ENCODE measurements around the gene FSTL5.

The FSTL5 gene

DNA sequence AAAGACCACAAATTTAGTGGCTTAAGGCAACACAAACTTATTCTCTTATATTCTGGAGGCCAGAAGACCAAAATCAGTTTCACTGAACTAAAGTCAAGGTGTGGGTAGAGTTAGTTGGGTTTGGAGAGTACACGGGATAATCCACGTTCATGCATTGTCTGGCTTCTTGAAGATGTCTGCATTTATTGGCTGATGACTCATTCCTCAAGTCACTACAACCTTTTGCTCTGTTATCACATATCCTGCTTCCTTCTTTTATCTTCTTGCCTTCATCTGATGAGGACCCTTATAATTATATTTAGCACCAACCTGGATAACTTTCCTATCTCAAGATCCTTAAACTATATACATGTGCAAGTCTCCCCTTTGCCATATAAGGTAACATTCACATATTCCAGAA is 590.0 kb downstream of the FSTL5 start:
- DNase-seq = no peak

DNA sequence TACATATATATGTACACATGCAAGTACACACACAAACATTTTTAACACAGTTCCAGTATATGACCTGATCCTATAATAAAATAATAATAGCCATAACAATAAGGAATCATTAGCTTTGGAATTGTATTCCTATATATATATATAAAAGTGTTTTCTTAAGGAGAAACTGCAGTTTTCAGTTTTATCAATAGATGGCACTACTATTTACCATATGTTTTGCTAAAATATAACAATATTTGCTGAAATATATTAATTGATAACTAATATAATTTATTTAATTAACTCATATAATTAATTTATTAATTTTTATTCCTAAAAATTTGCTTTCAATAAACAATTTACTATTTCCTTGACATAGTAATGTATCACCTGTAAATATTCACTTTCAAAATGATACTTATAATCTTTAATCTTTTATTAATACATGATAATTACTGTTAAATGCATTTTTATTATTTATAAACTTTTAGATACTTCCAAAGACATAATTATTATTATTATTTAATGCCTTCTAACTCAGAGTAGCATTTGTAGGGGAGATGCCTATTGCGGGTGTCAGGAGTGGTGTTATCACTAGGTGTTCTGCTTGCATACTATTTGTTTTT is 599.5 kb downstream of the FSTL5 start:
- no peak for DNase-seq

DNA sequence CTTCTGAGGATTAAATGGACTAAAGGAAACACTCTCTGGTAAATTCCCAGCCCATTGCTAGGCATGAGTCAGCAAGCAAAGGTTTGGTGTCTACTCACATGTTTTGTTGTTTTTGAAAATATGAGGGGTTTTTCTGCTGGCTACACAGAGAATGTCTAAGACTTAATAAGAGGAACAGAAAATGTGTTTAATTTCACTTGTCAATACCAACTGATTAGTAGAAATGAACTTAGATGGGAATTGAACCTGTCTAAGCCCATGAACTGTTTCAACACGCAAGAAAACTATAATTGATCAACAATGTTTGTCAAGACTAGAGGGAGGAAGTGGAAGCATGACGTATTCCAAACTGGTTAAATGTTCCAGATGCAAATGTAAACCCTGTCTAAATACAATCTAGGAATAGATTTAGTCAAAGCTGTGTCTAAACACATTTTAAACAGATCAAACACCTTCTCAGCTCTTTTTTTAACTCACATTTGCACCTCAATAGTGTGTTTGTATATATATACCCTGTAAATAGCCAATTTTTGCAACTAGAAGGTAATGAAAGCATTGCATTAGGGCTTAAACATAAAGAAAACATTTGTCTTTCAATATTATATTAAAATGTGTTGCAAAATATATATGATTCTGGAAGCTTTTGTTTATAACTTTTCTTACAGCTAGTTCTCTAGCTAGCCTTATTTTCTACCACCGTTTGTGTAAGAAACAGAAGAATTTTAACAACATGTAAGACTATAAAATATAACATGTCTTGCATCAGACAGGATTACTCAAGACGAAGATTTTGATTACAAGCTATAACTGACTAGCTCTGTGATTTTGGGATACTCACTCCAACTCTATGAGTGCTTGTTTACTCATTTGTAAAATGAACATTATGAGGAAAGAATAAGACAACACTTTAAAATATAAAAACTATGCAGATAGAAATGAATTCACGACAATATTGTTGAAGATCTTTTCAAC is 607.8 kb downstream of the FSTL5 start:
- DNase-seq = no peak

DNA sequence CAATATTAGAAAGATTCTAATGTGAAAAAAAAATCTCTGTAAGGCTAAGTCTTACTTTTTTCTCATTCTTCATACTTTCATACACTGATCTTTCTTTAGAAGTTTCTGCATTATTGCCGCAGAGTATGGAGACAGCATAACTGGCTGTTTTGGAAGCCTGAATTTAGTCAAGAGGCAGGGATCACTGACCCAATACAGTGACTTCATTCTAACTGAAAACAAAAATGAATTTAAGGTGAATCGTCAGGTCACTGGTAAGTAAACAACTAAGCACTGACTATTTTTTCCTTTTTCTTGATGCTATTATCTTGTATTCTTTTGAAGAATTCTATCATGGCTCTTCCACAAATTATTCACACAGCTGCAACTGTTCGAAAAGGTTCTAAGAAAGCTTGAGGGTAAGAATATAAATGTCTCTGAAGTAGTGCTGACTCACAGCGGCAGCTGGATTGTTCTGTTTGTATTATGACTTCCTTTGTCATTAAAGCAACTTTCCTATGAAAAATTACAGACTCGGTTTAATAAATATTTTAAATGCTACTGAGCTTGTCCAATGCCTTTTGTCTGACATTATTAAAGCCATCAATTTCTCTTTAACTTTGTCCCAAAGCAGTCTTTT is 609.3 kb downstream of the FSTL5 start:
- DNase-seq = no peak

DNA sequence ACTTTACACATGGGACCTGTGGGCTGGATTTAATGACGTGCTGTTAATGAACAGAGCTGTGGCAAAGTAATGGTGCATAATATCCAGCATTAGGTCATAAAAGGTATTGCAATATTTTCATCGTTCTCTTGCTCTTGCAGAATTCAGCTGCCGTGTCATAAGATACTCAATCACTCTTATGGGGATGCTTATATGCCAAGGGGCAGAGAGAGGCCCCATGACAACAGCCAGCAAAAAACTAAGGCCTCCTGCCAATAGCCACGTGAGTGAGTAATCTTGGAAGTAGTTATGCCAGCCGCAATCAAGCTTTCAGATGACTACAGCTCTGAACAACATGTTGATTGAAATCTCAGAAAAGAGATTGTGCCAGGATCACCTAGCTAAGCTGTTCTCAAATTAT is 616.9 kb downstream of the FSTL5 start:
- no peak for DNase-seq

DNA sequence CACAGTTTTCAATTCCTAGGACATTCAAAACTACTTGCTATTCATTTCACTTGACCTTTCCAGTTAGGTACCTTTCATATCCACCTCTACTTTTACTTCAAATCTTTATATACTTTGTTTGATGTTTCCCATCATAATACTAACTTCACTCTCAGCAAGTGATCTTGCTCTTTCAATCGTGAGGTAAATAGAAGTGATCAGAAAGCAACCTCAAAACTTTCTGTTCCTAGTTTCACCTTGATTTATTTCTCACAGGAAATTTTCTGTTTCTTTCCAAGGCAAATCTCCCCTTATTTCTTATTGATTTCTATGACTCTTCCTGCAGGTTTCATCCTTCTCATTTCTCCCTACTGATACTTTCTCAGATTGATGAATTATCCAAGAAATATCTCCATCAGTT is 623.5 kb downstream of the FSTL5 start:
- DNase-seq = no peak

DNA sequence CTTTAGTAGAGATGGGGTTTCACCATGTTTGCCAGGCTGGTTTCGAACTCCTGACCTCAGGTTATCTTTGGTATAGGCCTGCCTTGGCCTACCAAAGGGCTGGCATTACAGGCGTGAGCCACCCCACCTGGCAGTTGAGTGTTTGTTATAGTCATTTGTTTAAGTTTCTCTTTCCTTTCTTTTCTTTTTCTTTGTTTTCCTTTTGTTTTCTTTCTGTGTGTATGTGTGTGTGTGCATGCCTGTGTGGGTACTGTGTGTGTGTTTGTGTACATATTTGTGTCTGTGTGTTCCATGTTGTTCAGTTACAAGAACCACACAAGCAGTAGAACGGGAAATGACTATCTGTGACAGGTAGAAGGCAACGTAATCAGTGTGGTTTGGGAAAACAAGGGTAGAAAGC is 624.9 kb downstream of the FSTL5 start:
- no peak for DNase-seq

DNA sequence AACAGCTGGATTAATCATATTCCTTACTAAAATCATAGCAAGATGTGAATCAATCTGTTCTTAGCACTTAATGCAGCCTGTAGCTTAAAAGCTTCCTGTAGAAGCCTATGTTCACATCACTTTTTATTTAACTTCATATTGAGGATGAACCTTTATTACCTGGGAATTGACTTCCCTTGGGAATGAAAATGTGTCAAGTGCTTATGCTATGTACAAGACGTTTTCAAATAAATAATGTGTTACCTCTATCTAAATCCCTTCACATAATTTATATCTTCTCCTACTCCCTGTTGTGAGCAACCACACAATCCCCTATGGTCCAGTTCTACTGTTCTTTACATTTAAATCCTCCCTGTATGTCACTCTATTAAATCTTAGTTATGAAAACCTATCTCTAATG is 633.1 kb downstream of the FSTL5 start:
- DNase-seq = no peak

DNA sequence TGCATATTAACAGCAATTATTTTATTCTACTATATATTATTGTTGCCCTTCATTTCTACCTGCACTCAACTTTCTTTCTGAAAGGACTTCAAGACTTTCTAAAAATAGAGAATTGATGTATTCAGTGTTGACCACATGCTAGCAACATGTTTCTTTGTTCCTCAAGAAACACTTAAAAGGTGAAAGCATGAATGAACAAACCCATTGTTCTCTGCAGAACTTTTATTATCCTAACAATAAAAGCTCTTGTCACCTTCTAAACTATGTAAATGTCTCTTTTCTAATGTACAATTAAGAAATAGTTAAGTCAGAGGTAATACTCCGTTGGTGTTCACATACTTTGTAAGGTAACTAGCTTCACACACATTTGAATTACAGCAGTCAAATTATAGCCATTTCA is 638.7 kb downstream of the FSTL5 start:
- DNase-seq = no peak

DNA sequence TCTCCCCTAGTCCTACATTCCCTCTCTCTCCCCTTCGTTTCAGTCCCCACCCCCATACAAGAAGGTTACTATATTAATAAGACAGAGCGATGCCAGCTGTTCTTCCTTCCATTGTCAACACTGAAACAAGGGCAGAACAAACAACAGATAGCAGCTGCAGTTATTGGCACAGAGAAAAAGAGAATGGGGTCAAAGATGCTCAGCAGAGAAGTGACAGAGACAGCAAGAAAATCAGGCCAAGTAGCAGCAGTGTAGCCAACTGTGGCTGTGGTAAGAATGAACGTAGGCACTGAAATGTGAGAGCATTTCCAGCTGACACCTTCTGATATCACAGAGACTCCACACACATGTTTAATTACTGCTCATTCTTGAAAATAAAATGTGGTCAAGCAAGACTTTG is 641.8 kb downstream of the FSTL5 start:
- DNase-seq = no peak

DNA sequence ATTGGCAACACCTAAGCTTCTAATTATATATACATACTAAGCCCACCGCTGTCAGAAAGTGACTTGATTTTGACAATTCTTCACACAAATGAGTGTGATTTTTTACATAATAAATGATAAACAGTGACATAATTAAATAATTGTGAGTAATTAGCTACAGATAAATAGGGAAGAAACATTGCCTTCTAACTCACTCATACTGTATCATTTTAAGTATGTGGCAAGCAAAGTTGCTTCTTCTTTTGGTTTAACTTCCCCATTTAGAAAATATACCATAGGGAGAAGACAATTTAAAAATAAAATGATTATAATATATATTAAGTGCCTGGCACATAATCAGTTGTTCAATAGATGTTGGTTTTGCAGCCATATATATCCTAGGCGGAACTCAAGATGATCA is 644.2 kb downstream of the FSTL5 start:
- DNase-seq = no peak

DNA sequence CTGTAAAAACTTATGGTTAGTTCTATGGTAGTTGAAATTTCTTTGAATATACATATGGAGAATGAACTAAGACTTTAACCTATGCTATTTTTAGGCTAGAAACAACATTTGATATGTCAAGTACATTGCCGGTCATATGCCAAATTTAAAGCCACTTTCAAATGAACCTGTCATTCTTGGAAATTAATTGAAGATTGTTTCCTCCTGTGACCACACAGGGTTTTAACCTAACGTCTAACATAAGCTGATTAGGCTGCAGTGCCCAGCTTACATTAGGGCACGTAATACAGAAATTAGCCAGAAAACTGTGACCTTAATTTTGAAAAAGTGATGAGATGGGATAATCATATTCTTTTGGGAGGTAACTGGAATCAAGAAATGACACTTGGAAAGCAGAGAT is 645.9 kb downstream of the FSTL5 start:
- DNase-seq = no peak

DNA sequence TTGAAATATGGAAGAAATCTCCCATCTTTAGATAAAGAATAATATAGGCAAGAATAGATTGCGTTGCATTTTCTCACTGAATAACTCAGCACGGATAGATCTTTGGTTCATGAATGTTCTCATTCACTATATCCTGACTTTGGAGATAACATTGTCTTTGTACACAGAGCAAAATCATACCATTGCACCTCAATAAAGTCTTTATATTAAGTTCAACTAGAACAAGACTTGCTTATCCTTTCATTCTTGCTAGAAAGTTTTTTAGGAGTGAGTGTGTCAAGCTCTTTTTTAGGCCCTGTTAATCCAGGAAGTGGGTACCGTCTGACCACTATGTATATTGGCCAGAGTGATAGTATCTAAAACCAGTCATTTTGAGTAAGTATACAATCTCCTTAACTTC is 658.7 kb downstream of the FSTL5 start:
- no peak for DNase-seq

DNA sequence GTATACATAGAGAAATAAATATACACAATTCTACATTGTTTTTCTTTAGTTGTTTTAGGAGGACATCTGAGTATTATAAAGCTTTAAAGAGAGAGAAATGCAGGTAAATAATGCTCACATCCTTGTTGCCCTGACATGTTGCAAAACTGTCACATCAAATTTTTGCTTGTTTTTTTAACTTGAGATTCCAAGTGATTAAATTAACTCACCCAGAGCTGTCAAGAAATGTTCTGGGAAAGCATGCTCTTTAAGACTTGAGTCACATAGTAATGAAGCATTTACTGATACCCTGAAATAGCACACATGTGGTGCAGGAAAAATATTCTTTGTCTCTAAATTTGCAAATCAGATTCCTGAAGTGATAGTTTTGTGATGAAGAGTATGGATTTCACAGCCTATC is 665.6 kb downstream of the FSTL5 start:
- DNase-seq = no peak

DNA sequence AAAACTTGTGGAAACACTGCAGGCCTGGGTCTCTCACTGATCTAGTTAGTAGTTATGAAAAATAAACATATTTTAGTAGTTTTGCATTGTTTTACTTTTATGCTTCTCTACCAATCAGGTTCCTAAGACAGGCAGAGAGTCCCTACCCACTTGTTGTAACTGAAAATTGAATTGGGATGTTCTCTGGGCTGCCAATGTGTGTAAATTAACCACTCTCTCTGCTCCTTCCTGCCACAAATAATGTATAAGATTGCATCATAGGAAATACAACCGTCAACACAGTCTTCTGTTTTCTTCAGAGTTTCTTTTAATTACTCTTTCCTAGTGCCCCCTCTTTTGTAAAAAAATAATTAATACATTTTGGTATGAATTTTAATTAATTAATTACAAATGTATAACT is 677.3 kb downstream of the FSTL5 start:
- DNase-seq = no peak

DNA sequence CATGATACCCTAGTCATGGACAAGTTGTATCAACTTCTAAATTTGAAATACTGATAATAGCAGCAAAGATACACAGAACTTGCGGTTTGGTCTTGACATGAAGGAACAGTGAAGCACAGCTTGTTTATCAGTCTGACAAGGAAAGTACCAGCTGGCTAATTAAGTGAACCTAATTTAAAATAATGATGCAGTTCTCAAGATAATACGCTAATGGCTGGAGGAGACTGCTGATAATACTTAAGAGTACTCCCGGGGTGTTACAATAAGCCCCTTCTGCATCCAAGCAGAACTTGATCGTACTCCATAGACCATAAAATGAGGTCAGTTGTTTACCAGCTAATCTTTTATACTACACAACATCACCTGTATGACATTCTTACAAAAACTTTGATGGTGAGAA is 697.5 kb downstream of the FSTL5 start:
- no peak for DNase-seq

DNA sequence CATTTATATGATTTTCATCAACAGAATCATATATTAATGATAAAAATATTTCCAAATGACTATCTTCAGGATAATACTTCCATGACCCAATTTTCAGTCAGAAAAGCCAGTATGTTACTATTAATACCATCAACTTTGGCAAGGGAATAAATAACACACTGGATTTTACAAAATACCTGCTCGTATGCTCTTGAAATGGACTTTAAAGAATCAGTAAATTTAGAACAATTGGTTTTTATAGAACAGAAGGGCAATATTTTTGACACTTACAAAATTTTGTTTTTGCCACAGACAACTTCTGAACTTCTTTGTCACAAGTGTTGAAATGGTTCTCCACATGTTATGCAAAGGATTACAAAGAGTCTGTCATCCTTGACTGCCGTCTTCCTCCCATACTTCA is 700.4 kb downstream of the FSTL5 start:
- DNase-seq = no peak

DNA sequence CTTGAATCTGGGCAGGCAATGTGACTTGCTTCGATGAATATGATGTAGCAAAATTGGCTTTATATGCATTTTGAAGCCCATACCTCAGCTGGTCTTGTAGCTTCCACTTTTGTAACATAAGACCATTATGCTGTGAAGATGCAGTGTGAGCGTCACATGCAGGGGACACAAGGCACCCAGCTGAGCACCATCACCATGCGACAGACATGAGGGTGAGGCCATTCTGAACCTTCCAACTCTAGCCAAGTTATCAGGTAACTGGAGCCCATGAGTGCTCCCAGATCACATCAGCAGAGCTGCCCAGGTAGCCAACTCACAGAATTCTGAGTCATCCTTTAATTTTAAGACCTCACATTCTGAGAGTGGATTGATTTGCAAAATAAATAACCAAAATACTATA is 705.9 kb downstream of the FSTL5 start:
- no peak for DNase-seq

DNA sequence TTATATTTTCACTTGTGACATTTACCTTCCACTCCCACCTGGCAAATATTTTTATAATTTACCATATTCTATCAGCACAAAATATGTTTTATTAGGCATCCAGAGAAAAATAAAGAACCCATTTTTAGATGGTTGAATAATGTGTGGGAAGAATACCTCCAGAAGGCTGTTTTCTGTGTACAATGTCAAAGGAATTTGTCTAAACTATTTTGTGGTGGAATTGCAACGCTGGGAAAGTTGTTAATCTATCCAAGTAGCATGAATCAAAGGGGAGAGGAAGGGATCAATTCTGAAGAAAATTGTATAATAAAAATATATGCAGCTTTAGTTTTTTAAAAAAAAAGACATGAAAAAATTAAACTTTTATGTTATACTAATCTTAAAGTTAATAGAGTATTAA is 706.5 kb downstream of the FSTL5 start:
- DNase-seq = no peak

DNA sequence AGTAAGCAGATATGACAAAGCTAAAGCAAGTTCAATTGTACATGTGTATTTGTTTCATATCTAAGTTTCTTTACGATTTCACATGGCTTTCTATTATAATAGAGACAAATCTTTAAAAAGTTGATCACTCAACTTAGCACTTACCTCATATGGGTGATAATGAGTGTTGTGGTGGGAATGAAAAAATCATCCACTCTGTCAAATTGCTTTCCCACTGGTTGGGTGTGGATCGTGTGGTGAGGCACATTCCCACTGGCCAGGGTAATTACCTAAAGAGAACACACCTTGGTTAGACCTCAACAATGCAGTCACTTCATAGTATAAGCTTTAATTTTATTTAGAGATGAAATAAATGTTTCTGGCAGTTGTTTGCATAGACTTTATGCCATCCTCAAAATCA is 708.9 kb downstream of the FSTL5 start:
- no peak for DNase-seq

DNA sequence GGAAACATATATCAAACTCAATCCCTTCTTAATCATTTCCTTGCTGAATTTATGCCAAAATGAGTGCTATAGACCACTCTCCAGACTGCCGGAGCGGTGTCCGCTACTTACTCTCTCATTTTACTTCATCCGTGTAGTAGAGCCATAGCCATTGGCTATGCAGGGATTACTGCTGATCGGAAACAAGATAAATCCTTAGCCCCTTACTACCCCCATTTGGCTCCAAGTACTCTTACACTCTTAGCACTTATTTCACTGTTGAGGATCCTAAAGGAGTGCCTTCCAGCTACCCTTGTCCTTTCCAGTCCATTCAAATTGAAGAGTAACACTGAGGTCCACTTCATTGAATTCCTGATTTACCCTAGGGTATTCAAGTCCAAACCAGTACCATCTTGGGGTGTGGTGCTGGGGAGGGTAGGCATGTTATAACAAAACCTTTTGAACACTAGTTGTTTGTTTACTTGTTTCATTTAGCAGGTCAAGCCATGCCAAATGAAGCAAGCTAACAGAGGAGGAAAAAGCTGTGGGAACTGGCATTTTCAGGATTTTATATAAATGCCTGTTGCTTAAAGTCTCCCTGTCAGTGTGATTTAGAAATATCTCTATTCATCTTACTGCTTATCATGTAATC is 715.1 kb downstream of the FSTL5 start:
- DNase-seq = no peak

DNA sequence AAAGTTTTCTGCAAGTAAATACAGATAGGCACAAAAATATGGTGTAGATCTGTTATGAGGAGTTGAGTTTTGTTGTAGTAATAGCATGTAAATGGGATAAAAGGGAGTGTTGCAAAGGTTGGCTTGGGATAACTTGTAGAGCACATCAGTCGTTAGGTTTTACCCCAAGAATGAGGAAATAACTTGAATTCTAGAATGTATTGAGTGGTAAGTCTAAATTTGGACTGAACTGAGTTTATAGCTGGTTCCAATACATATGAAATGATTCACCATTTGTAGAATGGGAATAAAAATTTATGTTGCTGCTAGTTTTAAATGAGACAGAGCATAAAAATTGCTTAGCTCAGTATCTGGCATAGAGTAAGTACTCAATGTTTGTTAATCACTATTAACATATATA is 719.2 kb downstream of the FSTL5 start:
- no peak for DNase-seq

DNA sequence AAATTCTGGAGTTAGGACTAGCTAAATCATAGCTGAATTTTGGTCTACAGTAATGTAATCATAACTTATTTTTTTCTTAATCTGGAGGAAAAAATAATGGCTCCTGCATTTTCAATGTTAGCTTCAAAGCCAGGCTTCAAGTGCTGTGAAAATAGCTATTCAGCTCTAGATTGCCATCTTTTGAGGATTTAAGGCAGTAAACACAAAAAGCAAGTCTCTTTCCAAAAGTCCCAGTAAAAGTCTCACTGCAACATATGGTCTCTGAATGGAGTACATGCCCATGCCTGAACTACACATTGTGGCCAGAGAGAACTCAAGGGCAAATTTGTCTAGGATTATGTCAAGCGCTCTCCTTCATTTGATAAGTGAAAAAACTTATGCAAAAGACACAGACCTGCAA is 720.9 kb downstream of the FSTL5 start:
- DNase-seq = no peak

DNA sequence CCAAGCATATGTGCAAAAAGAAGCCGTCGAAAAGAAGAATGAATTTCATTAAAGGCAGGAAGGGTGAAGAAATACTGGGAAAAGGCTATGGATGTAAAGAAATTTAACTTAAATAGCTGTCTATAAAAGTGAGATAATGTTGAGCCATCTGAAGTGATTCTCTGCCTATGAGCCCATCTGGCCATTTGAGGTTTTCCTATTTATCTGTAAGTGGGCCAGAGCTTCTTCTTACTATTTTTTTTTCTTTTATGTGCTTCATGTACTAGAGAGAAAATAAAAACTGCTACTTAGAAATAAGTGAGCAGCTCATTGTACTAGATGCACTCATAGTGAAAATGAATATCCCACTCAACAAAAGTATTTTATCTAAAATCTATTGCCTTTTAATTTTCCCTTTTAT is 725.7 kb downstream of the FSTL5 start:
- DNase-seq = no peak

All from activated CD4-positive, alpha-beta T cell treated with anti-CD3 and anti-CD28 coated beads, Interleukin-2, amount 50 U/mL, for 16 hours (primary cell).